GM21360 (cell line): Measurements from ENCODE around the gene PGM1.

Source experiments
- ATAC-seq: cut with Tn5 transposase; IDR thresholded peaks from one replicate; pipeline ENCODE4 v1.9.1; 2021; ENCODE audit warnings: mild to moderate bottlenecking, moderate library complexity; ENCODE audit not compliant: unreplicated experiment

PGM1 gene

GRCh38 chr1:63693944-63694571, 100.8 kb downstream of the PGM1 start:
- peak; percentile 73 for ATAC-seq

DNA sequence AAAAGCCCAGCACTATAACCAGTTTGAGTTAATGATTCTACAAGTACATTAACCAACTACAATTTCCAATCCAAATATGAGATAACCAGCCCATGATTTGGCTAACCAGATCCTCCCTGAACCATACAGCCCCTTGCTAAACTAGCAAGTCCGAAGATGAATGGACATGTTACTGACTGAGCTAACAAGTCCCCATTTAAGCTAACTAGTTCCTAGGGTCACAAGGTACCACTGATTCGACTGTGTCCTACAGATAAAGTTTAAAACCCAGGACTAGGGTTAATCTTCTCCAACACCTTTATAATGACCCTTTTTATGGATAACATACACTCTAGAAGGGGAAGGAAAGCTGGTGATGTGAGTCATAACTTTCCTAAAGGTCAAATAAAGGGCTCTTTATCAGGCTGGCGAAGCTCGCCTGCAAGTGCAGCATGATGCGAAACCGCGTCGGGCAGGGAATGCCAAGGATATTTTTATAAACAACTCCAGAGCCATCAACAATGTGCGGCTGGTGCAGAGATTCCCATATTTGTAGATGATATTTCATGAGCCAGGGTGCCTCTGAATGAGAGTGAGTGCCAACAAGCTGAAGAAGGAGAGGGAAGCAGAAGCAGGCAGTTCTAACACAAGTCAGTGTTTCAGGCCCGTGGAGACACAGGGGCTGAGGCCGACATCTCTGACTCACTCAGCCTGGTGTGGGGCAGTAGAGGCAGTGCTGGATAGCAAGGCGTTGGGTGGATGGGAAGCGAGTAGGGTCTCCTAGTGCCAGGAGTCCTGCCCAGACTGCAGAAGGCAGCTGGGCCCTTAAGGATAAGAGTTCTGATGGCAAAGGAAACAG, 105.0 kb downstream of the PGM1 start:
- no peak for ATAC-seq

DNA sequence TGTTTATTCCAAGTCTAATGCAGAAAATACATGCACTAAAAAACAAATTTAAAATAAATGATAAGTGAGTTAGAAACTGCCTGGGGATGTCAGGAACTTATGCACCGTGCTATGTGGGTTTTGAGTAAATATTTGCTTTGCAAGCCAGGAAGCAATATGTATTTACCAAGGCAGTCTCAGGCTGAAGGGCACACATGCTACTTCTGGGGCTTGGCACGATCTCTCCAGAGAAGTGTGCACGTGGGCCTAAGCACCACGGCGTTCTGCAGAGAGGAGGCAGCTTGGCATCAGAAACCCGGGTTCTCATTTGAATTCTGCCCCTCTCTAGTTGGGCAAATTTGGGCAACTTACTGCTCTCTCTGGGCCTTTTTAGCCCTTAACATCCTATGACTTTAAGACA, 108.0 kb downstream of the PGM1 start:
- no peak for ATAC-seq

DNA sequence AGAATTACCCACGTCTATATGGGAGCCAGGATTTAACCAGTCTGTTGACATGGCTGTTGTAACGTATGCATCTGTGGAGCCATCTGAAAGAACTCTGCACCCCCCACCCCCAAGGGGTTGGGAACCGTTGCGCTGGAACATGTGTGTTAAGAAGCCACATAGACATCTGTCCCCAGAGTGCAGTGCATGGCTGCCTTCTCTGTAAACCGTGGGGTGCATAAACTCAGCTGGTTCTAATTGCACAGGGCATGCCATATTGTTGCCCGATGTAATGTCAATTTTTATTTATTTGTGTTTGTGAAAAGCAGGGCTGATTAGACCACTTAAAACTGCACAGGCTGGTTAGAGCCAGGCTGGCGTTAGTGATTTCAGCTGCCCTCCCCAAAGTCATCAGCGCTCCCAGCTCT, 110.5 kb downstream of the PGM1 start:
- ATAC-seq = no peak

- no peak for ATAC-seq
Observed at GRCh38 chr1:63704443-63704842, 111.2 kb downstream of the PGM1 start.

GRCh38 chr1:63705078-63705477, 111.9 kb downstream of the PGM1 start:
- no peak for ATAC-seq

DNA sequence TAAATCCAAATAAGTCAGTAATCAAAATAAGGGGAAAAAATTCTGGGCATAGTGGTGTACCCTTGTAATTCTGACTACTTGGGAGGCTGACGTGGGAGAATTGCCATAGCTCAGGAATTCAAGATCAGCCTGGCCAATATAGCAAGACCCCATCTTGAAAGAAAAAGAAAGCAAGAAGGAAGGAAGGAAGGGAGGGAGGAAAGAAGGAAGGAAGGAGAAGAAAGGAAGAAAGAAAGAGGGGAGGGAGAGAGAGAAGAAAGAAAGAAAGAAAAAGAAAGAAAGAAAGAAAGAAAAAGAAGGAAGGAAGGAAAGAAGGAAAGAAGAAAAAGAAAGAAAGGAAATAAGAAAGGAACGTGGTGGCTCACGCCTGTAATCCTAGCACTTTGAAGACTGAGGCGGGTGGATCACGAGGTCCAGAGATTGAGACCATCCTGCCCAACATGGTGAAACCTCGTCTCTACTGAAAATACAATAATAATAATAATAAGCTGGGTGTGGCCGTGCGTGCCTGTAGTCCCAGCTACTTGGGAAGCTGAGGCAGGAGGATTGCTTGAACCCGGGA, 116.1 kb downstream of the PGM1 start:
- ATAC-seq = no peak
